Osteocyte (in vitro differentiated cells): ENCODE data around the gene UPK3B. TPM values are rescaled to one million over a fixed set of nuclear protein-coding genes. Genes with fewer than 3 reads are reported as not detected.
A peak's percentile ranks its signal among the peaks of the same experiment; 100 is the strongest.
"Not testable (repeated sequence)": the region's sequence is repeated elsewhere in the genome, so short reads cannot be mapped to it uniquely, and the experiment has no call there.

ENCODE experiments used
- DNase-seq: peaks from one replicate; pipeline ENCODE4 v3.0.0; 2021; ENCODE audit warnings: mixed read lengths; ENCODE audit not compliant: unreplicated experiment; ENCODE audit errors: extremely low spot score
- H3K27ac Mint-ChIP-seq: one replicate; pipeline ENCODE4 v1.8.0; 2021; ENCODE audit warnings: mild to moderate bottlenecking, mixed read lengths; ENCODE audit not compliant: unreplicated experiment
- H3K27me3 Mint-ChIP-seq: one replicate; pipeline ENCODE4 v1.8.0; 2021; ENCODE audit warnings: mixed read lengths; ENCODE audit not compliant: unreplicated experiment
- H3K36me3 Mint-ChIP-seq: one replicate; pipeline ENCODE4 v1.8.0; 2021; ENCODE audit warnings: mixed read lengths; ENCODE audit not compliant: unreplicated experiment
- H3K4me1 Mint-ChIP-seq: one replicate; pipeline ENCODE4 v1.8.0; 2021; ENCODE audit warnings: mixed read lengths; ENCODE audit not compliant: unreplicated experiment
- H3K4me3 Mint-ChIP-seq: one replicate; pipeline ENCODE4 v1.8.0; 2021; ENCODE audit warnings: mild to moderate bottlenecking, moderate library complexity, mixed read lengths; ENCODE audit not compliant: unreplicated experiment
- H3K9me3 Mint-ChIP-seq: one replicate; pipeline ENCODE4 v1.8.0; 2021; ENCODE audit warnings: mixed read lengths; ENCODE audit not compliant: unreplicated experiment
- total RNA-seq: library from RNA; stranded (reverse); gene quantifications from 2 replicates; pipeline ENCODE4 v1.2.1, GENCODE V29; 2021
- TF ChIP-seq, protein P1 (sequence below): fragments of 200-600 bp; sonication (generic); IDR thresholded peaks from 2 replicates; pipeline ENCODE4 v1.5.0; 2021; ENCODE audit warnings: antibody characterized with exemption, mild to moderate bottlenecking, moderate library complexity

The UPK3B gene
- total RNA-seq, 1 donor from 2014 or later, result 1.5 TPM

GRCh38 chr7:76512941-76513816, 2.8 kb downstream of the UPK3B start:
- H3K4me1 Mint-ChIP-seq, result peaks cover 18% of the 10 kb centered on the region
- peak; percentile 83 for DNase-seq
- H3K4me3 Mint-ChIP-seq, result no peak overlapping the region
- no peak overlapping the region for H3K27ac Mint-ChIP-seq
- no peaks in the 10 kb centered on the region for H3K27me3 Mint-ChIP-seq
- TF ChIP-seq, protein P1, sequence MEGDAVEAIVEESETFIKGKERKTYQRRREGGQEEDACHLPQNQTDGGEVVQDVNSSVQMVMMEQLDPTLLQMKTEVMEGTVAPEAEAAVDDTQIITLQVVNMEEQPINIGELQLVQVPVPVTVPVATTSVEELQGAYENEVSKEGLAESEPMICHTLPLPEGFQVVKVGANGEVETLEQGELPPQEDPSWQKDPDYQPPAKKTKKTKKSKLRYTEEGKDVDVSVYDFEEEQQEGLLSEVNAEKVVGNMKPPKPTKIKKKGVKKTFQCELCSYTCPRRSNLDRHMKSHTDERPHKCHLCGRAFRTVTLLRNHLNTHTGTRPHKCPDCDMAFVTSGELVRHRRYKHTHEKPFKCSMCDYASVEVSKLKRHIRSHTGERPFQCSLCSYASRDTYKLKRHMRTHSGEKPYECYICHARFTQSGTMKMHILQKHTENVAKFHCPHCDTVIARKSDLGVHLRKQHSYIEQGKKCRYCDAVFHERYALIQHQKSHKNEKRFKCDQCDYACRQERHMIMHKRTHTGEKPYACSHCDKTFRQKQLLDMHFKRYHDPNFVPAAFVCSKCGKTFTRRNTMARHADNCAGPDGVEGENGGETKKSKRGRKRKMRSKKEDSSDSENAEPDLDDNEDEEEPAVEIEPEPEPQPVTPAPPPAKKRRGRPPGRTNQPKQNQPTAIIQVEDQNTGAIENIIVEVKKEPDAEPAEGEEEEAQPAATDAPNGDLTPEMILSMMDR, result peak; percentile 44
- H3K9me3 Mint-ChIP-seq, result no peaks in the 10 kb centered on the region
- H3K36me3 Mint-ChIP-seq, result no peaks in the 10 kb centered on the region

DNA sequence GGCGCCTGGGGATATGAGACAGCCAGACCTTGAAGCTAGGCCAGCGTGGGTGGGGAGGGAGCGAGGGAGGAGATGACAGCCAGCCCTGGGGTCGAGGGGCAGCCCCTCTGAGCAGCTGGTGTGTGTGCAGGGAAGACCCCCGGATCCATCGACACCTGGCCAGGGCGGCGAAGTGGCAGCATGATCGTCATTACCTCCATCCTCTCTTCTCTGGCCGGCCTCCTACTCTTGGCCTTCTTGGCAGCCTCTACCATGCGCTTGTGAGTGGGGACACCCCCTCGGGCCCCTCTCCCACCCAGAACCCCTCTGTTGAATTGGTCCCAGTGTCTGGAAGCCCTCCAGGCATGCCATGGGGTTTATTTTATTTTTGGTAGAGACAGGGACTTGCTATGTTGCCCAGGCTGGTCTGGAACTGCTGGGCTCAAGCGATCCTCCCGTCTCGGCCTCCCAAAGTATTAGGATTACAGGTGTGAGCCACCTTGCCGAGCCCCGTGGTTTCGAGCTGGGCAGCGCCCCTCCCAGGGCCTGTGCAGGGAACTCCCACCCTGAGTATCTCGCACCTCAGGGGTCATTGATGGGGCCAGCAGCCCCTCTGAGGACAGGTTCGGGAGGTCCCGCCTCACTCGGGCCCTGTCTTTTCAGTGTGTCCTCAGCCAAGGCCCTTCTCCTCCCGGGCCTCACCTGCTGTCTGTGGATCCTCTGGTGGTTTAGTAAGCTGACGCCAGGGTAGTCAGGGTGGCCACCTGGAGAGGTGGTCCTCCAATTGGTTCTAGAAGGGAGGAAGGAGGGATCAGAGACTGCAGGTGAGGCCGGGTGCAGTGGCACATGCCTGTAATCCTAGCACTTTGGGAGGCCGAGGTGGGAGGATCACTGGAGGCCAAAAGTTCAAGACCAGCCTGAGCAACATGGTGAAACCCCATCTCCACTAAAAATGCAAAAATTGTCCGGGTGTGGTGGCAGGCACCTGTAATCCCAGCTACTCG, 3.8 kb downstream of the UPK3B start:
- TF ChIP-seq, protein P1, result no peak
- Mint-ChIP-seq H3K9me3 (no peaks in the 10 kb centered on the region), H3K4me1 (peaks cover 18% of the 10 kb centered on the region), H3K27me3 (no peaks in the 10 kb centered on the region), H3K27ac (no peak overlapping the region), H3K4me3 (no peak overlapping the region), H3K36me3 (no peaks in the 10 kb centered on the region)
- DNase-seq, result peak; percentile 80

DNA sequence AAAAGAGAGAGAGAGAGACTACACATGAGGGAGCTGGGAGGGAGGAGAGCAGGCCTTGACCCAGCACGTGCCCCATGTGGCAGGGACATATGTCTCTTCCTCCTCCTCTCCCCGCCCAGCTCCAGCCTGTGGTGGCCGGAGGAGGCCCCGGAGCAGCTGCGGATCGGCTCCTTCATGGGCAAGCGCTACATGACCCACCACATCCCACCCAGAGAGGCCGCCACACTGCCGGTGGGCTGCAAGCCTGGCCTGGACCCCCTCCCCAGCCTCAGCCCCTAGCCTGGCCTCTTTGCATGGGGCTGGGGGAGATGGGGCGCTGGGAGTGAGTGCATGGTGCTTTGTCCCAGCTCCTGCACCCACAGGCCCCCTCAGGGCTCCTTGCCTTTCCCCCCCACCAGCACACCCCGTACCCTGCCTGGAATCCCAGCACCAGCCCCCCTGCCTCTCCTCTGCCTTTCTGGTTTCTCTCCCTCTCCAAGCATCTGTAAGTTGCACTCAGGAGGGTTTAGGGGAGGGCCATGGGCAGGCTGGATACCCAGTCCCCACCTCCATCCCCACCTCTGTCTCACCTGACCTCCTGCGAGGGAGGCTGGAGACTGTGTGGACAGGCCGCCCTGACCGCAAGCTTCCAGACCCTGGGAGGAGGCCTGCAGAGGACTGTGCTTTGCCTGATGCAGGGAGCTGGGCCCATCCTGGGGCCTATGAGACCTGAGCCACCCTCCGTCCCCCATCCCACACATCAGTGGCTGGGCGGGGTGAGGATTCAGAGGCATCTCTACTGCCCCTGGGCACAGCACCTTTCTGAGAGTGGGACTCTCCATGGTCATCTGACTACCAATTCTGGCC, 4.8 kb downstream of the UPK3B start:
- TF ChIP-seq, protein P1, result no peak
- H3K27me3 Mint-ChIP-seq, result no peaks in the 10 kb centered on the region
- peaks cover 13% of the 10 kb centered on the region for H3K4me1 Mint-ChIP-seq
- H3K9me3 Mint-ChIP-seq, result no peaks in the 10 kb centered on the region
- peak; percentile 76 for DNase-seq
- no peak overlapping the region for H3K4me3 Mint-ChIP-seq
- no peak overlapping the region for H3K27ac Mint-ChIP-seq
- H3K36me3 Mint-ChIP-seq, result no peaks in the 10 kb centered on the region

- no peaks in the 10 kb centered on the region for H3K36me3 Mint-ChIP-seq
- H3K4me1 Mint-ChIP-seq, result peaks cover 13% of the 10 kb centered on the region
- TF ChIP-seq, protein P1, result no peak
- H3K4me3 Mint-ChIP-seq, result no peak overlapping the region
- DNase-seq, result no peak
- no peaks in the 10 kb centered on the region for H3K27me3 Mint-ChIP-seq
- H3K27ac Mint-ChIP-seq, result no peak overlapping the region
- no peaks in the 10 kb centered on the region for H3K9me3 Mint-ChIP-seq
Observed at GRCh38 chr7:76515999-76516443, 5.7 kb downstream of the UPK3B start.

DNA sequence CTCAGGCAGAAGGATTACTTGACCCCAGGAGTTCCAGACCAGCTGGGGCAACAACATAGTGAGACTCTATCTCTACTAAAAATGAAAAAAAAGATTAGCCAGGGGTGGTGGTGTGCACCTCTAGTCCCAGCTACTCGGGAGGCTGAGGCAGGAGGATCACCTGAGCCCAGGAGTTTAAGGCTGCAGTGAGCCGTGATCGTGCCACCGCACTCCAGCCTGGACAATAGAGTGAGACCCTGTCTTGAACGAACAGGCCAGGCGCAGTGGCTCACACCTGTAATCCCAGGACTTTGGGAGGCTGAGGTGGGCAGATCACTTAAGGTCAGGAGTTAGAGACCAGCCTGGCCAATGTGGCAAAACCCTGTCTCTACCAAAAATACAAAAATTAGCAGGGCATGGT, 6.6 kb downstream of the UPK3B start:
- not testable (repeated sequence) for H3K4me3 Mint-ChIP-seq, H3K36me3 Mint-ChIP-seq, DNase-seq, H3K27me3 Mint-ChIP-seq, H3K9me3 Mint-ChIP-seq, H3K27ac Mint-ChIP-seq
- peaks cover 13% of the 10 kb centered on the region for H3K4me1 Mint-ChIP-seq

GRCh38 chr7:76526183-76526582, 15.8 kb downstream of the UPK3B start:
- H3K36me3 Mint-ChIP-seq, H3K27ac Mint-ChIP-seq: not testable (repeated sequence)

DNA sequence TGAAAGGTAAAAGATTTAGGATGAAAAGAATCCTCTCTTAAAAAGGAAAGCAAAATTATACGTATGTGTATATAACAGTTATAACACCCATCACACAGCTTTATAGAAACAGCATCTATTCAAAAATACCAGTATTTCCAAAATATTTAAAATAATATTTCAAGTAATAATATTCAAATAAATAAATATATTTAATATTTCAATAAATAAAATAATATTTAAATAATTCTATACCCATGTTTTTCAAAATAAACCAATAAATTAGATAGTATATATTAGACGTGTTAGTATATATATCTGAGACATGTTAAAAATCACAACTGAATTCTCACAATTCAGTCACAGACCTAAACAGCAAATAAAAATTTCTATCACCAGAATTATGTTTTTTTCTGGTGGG, 21.3 kb downstream of the UPK3B start:
- not testable (repeated sequence) for H3K4me3 Mint-ChIP-seq, H3K9me3 Mint-ChIP-seq, H3K27ac Mint-ChIP-seq, H3K4me1 Mint-ChIP-seq, DNase-seq, H3K36me3 Mint-ChIP-seq, H3K27me3 Mint-ChIP-seq

More at GRCh38 chr7:76526183-76526582, 15.8 kb downstream of the UPK3B start:
- DNase-seq, H3K4me3 Mint-ChIP-seq, H3K4me1 Mint-ChIP-seq, H3K27me3 Mint-ChIP-seq, H3K9me3 Mint-ChIP-seq: not testable (repeated sequence)
